Mesendoderm (in vitro differentiated cells): ENCODE results near the gene GP1BB.

Experiments
- DNase-seq: peaks from one replicate; pipeline ENCODE4 v3.0.0; 2013
- H2AK5ac ChIP-seq: 2 replicates; pipeline ENCODE4 v1.6.1; 2013; ENCODE audit warnings: low read length, inconsistent platforms
- H2BK120ac ChIP-seq: 2 replicates; pipeline ENCODE4 v1.6.1; 2013; ENCODE audit warnings: low read depth, mild to moderate bottlenecking, low read length, moderate library complexity, mixed read lengths
- H2BK15ac ChIP-seq: replicated peaks from 2 replicates; pipeline ENCODE4 v1.6.1; 2013; ENCODE audit warnings: low read depth, mild to moderate bottlenecking, moderate library complexity
- H2BK5ac ChIP-seq: 2 replicates; pipeline ENCODE4 v1.6.1; 2013; ENCODE audit warnings: low read length, inconsistent platforms
- H3K18ac ChIP-seq: 2 replicates; pipeline ENCODE4 v1.6.1; 2013; ENCODE audit warnings: mild to moderate bottlenecking, low read length, mixed read lengths
- H3K23ac ChIP-seq: one replicate; pipeline ENCODE4 v1.6.1; 2013; ENCODE audit warnings: low read length
- H3K27ac ChIP-seq: 2 replicates; pipeline ENCODE4 v1.5.1; 2013; ENCODE audit warnings: low read depth, mild to moderate bottlenecking, inconsistent platforms, low read length, moderate library complexity
- H3K27me3 ChIP-seq: 2 replicates; pipeline ENCODE4 v1.6.1; 2013; ENCODE audit warnings: low read length, control low read depth, mild to moderate bottlenecking, inconsistent platforms; ENCODE audit not compliant: insufficient read depth, poor library complexity
- H3K36me3 ChIP-seq: 2 replicates; pipeline ENCODE4 v1.6.1; 2013; ENCODE audit warnings: low read length, inconsistent platforms; ENCODE audit not compliant: control insufficient read depth, insufficient read depth
- H3K4ac ChIP-seq: one replicate; pipeline ENCODE4 v1.6.1; 2013; ENCODE audit warnings: low read depth, mild to moderate bottlenecking, low read length, moderate library complexity
- H3K4me1 ChIP-seq: 2 replicates; pipeline ENCODE4 v1.6.1; 2013; ENCODE audit warnings: low read depth, low read length, inconsistent platforms; ENCODE audit not compliant: control insufficient read depth
- H3K4me2 ChIP-seq: 2 replicates; pipeline ENCODE4 v1.6.1; 2013; ENCODE audit warnings: low read length
- H3K4me3 ChIP-seq: 2 replicates; pipeline ENCODE4 v1.5.1; 2013; ENCODE audit warnings: mild to moderate bottlenecking, low read length
- H3K56ac ChIP-seq: one replicate; pipeline ENCODE4 v1.6.1; 2013; ENCODE audit warnings: low read length
- H3K79me1 ChIP-seq: 2 replicates; pipeline ENCODE4 v1.6.1; 2013; ENCODE audit warnings: low read length, inconsistent platforms
- H3K79me2 ChIP-seq: 2 replicates; pipeline ENCODE4 v1.6.1; 2013; ENCODE audit warnings: mild to moderate bottlenecking, low read length; ENCODE audit not compliant: control insufficient read depth, insufficient read depth
- H3K9ac ChIP-seq: 2 replicates; pipeline ENCODE4 v1.6.1; 2013; ENCODE audit warnings: low read length, inconsistent platforms
- H4K5ac ChIP-seq: one replicate; pipeline ENCODE4 v1.6.1; 2013; ENCODE audit warnings: low read length
- H4K8ac ChIP-seq: one replicate; pipeline ENCODE4 v1.6.1; 2013; ENCODE audit warnings: low read depth, mild to moderate bottlenecking, control low read depth, low read length, moderate library complexity
- WGBS: extraction: QIAGEN DNeasy Blood & Tissue Kit; methylation state at CpG from one replicate; pipeline ENCODE4 v1.1.7; 2013; ENCODE audit warnings: low lambda C conversion rate, missing lambda C conversion rate; ENCODE audit not compliant: insufficient coverage; ENCODE audit errors: extremely low coverage; 5-methylcytosine and 5-hydroxymethylcytosine counted together

The GP1BB gene

GRCh38 chr22:19746726-19747125, 23.4 kb downstream of the GP1BB start:
- no CpG with 5 or more reads among the region's 13 CpGs for WGBS
- Histone ChIP-seq H2BK5ac (no peak overlapping the region), H3K56ac (no peak overlapping the region), H3K4ac (no peak overlapping the region), H4K8ac (no peak overlapping the region), H3K18ac (no peak overlapping the region), H3K27ac (no peak overlapping the region), H4K5ac (no peak overlapping the region), H3K36me3 (no peaks in the 10 kb centered on the region), H3K9ac (no peak overlapping the region), H3K4me1 (peaks cover 4% of the 10 kb centered on the region), H2BK15ac (no peak overlapping the region), H3K4me2 (no peak overlapping the region), H3K27me3 (no peaks in the 10 kb centered on the region), H3K79me1 (no peaks in the 10 kb centered on the region), H2BK120ac (no peak overlapping the region), H3K4me3 (no peak overlapping the region), H3K23ac (no peak overlapping the region), H2AK5ac (no peak overlapping the region), H3K79me2 (no peaks in the 10 kb centered on the region)
- no peak for DNase-seq

- no peaks in the 10 kb centered on the region for H3K79me1 ChIP-seq
- H3K27me3 ChIP-seq: no peaks in the 10 kb centered on the region
- H3K18ac ChIP-seq: no peak overlapping the region
These were observed 24.2 kb downstream of the GP1BB start for GRCh38 chr22:19747551-19747950.

DNA sequence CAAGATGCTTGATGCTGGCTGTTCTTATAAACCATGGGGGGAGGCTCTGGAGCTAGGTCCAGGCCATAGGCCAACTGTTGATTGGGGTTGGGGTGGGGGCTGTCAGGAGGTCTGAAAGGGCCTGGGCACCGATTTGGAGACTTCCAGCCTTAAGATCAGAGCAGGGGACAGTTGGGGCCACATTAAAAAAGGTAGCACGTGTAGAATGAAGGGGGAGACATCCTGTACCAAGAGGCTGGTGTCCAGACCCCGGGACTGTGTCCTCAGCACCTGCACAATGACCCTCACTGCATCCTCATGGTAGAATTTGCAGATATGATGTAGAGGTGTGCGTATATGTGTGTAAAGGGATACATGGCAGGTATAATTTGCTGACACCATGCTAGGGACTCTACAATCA, 24.8 kb downstream of the GP1BB start:
- no peak overlapping the region for H3K9ac ChIP-seq
- H3K4me2 ChIP-seq: no peak overlapping the region
- no peak overlapping the region for H2BK5ac ChIP-seq
- no peak overlapping the region for H4K8ac ChIP-seq
- peaks cover 4% of the 10 kb centered on the region for H3K4me1 ChIP-seq
- WGBS: no CpG with 5 or more reads among the region's 4 CpGs
- no peak overlapping the region for H3K23ac ChIP-seq
- no peak overlapping the region for H2BK120ac ChIP-seq
- no peak overlapping the region for H2BK15ac ChIP-seq
- H4K5ac ChIP-seq: no peak overlapping the region
- no peak overlapping the region for H3K56ac ChIP-seq
- no peak for DNase-seq
- H3K18ac ChIP-seq: no peak overlapping the region
- H3K36me3 ChIP-seq: no peaks in the 10 kb centered on the region
- no peak overlapping the region for H2AK5ac ChIP-seq
- no peak overlapping the region for H3K27ac ChIP-seq
- H3K4ac ChIP-seq: no peak overlapping the region
- no peak overlapping the region for H3K4me3 ChIP-seq
- no peaks in the 10 kb centered on the region for H3K79me2 ChIP-seq
- H3K79me1 ChIP-seq: no peaks in the 10 kb centered on the region
- no peaks in the 10 kb centered on the region for H3K27me3 ChIP-seq

More at GRCh38 chr22:19747551-19747950, 24.2 kb downstream of the GP1BB start:
- Histone ChIP-seq H3K4ac (no peak overlapping the region), H3K9ac (no peak overlapping the region), H3K27ac (no peak overlapping the region), H4K8ac (no peak overlapping the region), H4K5ac (no peak overlapping the region), H3K4me3 (no peak overlapping the region), H2BK120ac (no peak overlapping the region), H3K4me2 (no peak overlapping the region), H3K56ac (no peak overlapping the region), H3K79me2 (no peaks in the 10 kb centered on the region), H3K4me1 (peaks cover 4% of the 10 kb centered on the region), H2AK5ac (no peak overlapping the region), H3K36me3 (no peaks in the 10 kb centered on the region), H2BK15ac (no peak overlapping the region), H3K23ac (no peak overlapping the region), H2BK5ac (no peak overlapping the region)
- WGBS: no CpG with 5 or more reads among the region's 12 CpGs
- no peak for DNase-seq

GRCh38 chr22:19748991-19749664, 25.8 kb downstream of the GP1BB start:
- no peak overlapping the region for H4K8ac ChIP-seq

DNA sequence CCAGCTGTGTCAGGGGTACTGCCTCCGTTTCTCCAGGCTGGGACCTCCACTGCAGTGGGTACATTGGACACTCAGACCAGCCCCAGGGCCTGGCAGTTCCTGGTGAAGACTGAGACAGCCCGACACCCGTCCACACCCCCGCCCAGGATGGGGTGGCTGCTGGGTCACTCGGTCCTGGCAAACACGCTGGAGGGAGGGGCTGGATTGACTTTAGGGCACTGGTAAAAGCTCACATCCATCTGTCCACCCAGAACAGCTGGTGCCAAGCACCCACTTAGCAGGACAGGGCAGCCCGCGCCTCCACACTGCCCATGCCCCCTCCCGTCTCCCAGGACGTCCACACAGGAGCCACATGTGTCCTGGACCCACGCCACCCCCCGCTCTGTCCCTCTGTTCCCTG, 26.5 kb downstream of the GP1BB start:
- DNase-seq: no peak
- Histone ChIP-seq H3K4ac (no peak overlapping the region), H3K4me2 (no peak overlapping the region), H3K79me1 (no peaks in the 10 kb centered on the region), H4K8ac (no peak overlapping the region), H3K27me3 (peaks cover 9% of the 10 kb centered on the region), H2BK120ac (no peak overlapping the region), H3K36me3 (no peaks in the 10 kb centered on the region), H2BK5ac (no peak overlapping the region), H3K23ac (no peak overlapping the region), H3K4me3 (no peak overlapping the region), H2BK15ac (no peak overlapping the region), H2AK5ac (no peak overlapping the region), H3K9ac (no peak overlapping the region), H3K79me2 (no peaks in the 10 kb centered on the region), H3K27ac (no peak overlapping the region), H4K5ac (no peak overlapping the region), H3K56ac (no peak overlapping the region), H3K4me1 (peaks cover 4% of the 10 kb centered on the region), H3K18ac (no peak overlapping the region)
- no CpG with 5 or more reads among the region's 12 CpGs for WGBS

More at GRCh38 chr22:19748991-19749664, 25.8 kb downstream of the GP1BB start:
- DNase-seq: no peak
- no peak overlapping the region for H3K9ac ChIP-seq
- no peak overlapping the region for H2AK5ac ChIP-seq
- peaks cover 2% of the 10 kb centered on the region for H3K27me3 ChIP-seq
- no peak overlapping the region for H2BK120ac ChIP-seq
- H3K4me3 ChIP-seq: no peak overlapping the region
- H4K5ac ChIP-seq: no peak overlapping the region
- WGBS: no CpG with 5 or more reads among the region's 15 CpGs
- H3K27ac ChIP-seq: no peak overlapping the region
- H3K36me3 ChIP-seq: no peaks in the 10 kb centered on the region
- H3K4ac ChIP-seq: no peak overlapping the region
- H3K79me1 ChIP-seq: no peaks in the 10 kb centered on the region
- no peak overlapping the region for H2BK5ac ChIP-seq
- no peak overlapping the region for H3K23ac ChIP-seq
- H3K4me1 ChIP-seq: peaks cover 4% of the 10 kb centered on the region
- H3K79me2 ChIP-seq: no peaks in the 10 kb centered on the region
- H3K18ac ChIP-seq: no peak overlapping the region
- H3K56ac ChIP-seq: no peak overlapping the region
- H2BK15ac ChIP-seq: no peak overlapping the region
- H3K4me2 ChIP-seq: no peak overlapping the region
